ENCODE measurements around the gene CMSS1.
"Not testable (repeated sequence)": the region's sequence is repeated elsewhere in the genome, so short reads cannot be mapped to it uniquely, and the experiment has no call there.

Gene CMSS1

DNA sequence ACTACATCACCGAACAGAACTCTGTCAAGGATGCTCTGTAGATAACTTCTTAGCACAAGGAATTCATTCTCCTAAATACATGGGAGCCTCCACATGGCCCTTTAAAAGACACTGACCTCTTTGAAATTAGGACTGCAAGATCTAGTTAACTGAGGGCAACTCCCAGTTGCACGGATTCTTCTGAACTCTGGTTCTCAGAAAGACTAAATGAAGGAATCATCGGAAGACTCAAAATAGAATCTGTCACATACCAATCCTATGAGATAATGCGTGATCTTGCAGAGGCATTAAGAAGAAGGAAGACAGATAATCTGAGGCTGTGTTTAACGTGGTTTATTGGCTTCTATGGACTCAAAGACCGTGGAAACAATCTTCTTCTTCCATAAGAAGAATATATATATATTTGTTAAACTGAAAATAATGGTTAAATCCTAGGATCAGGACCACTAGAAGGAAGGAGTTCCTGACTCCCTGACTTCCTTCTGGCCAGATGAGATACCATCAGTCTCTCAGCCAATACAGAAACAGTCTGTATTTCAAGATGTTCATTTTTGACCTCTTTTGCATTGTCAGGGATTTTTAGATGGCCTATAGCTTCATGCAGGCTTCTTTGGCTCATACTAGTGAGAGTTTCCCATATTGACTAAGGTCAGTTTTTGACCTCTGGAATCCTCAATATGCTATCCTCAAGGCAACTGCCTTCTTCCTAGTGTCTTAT lies 409.2 kb downstream of the CMSS1 start:
- H3K79me1 ChIP-seq (ENCODE audit: low read length) = no peaks in the 10 kb centered on the region
- H3K4ac ChIP-seq (ENCODE audit: low read depth, low read length) = no peak overlapping the region
- no peaks in the 10 kb centered on the region for H3K27me3 ChIP-seq (ENCODE audit: insufficient read depth, low read length)
- H4K8ac ChIP-seq (ENCODE audit: low read depth, low read length) = no peak overlapping the region
- H3K18ac ChIP-seq (ENCODE audit: low read length) = no peak overlapping the region
- H3K4me3 ChIP-seq (ENCODE audit: low read depth, low read length) = no peak overlapping the region
- H3K9ac ChIP-seq (ENCODE audit: low read length) = no peak overlapping the region
- H3K36me3 ChIP-seq (ENCODE audit: control insufficient read depth in 1 of 2, insufficient read depth in 2 of 2, low read length in 2 of 2) = no peaks in the 10 kb centered on the region
- H3K14ac ChIP-seq (ENCODE audit: low read length) = no peak overlapping the region
- H2AK5ac ChIP-seq (ENCODE audit: low read length) = no peak overlapping the region
- no peak overlapping the region for H2AFZ ChIP-seq (ENCODE audit: insufficient read depth, low read length, poor library complexity)
- no peak overlapping the region for H3K27ac ChIP-seq (ENCODE audit: low read depth, low read length)
- DNase-seq = peak in 1 of 2 donors; percentile 26
- H2BK5ac ChIP-seq (ENCODE audit: low read depth, low read length, poor library complexity) = no peak overlapping the region
- no peak overlapping the region for H4K12ac ChIP-seq (ENCODE audit: low read depth, low read length)
- H3K9me3 ChIP-seq (ENCODE audit: insufficient read depth, low read depth, low read length) = no peaks in the 10 kb centered on the region
- H2BK12ac ChIP-seq (ENCODE audit: low read length) = no peak overlapping the region
- no peak overlapping the region for H3K4me2 ChIP-seq (ENCODE audit: low read length)
- no peak overlapping the region for H2BK120ac ChIP-seq (ENCODE audit: insufficient read depth, low read length, poor library complexity)
- H3K79me2 ChIP-seq (ENCODE audit: control insufficient read depth, insufficient read depth, low read length, poor library complexity) = no peaks in the 10 kb centered on the region
- H4K91ac ChIP-seq (ENCODE audit: low read depth, low read length) = no peak overlapping the region
- H3K23ac ChIP-seq (ENCODE audit: low read length) = no peak overlapping the region
- no CpG with 5 or more reads among the region's 6 CpGs for WGBS (ENCODE audit: extremely low coverage, insufficient coverage, insufficient read length)
- H3K4me1 ChIP-seq (ENCODE audit: control insufficient read depth in 1 of 2, insufficient read depth in 2 of 2, low read length in 2 of 2) = no peaks in the 10 kb centered on the region

DNA sequence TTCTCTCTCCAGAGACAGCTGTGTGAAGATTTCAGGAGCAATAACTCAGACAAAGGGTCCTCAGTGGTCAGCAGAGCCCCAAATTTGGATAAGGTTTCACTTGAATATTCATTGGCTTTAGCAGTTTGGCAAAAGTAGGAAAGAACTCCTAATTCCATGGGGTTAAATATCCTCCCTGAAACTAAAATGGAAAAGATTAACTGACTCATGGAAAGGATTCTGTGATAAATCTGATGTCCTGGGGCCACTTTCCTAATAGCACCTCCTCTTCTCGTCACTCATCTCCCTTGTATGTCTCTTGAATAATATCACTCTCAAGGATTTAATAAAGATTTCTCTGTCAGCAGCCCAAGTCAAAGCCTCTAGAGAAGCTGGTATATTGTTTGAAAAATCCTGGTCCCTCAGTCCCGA lies 409.9 kb downstream of the CMSS1 start:
- no peak overlapping the region for H2AFZ ChIP-seq (ENCODE audit: insufficient read depth, low read length, poor library complexity)
- no peak for DNase-seq
- H3K14ac ChIP-seq (ENCODE audit: low read length) = no peak overlapping the region
- H3K18ac ChIP-seq (ENCODE audit: low read length) = no peak overlapping the region
- H2BK5ac ChIP-seq (ENCODE audit: low read depth, low read length, poor library complexity) = no peak overlapping the region
- H3K4me2 ChIP-seq (ENCODE audit: low read length) = no peak overlapping the region
- H3K27ac ChIP-seq (ENCODE audit: low read depth, low read length) = no peak overlapping the region
- H3K79me2 ChIP-seq (ENCODE audit: control insufficient read depth, insufficient read depth, low read length, poor library complexity) = no peaks in the 10 kb centered on the region
- no peaks in the 10 kb centered on the region for H3K9me3 ChIP-seq (ENCODE audit: insufficient read depth, low read depth, low read length)
- no peak overlapping the region for H3K4ac ChIP-seq (ENCODE audit: low read depth, low read length)
- no peaks in the 10 kb centered on the region for H3K79me1 ChIP-seq (ENCODE audit: low read length)
- H2BK12ac ChIP-seq (ENCODE audit: low read length) = no peak overlapping the region
- H2AK5ac ChIP-seq (ENCODE audit: low read length) = no peak overlapping the region
- no peak overlapping the region for H3K23ac ChIP-seq (ENCODE audit: low read length)
- H4K8ac ChIP-seq (ENCODE audit: low read depth, low read length) = no peak overlapping the region
- no CpG with 5 or more reads among the region's 2 CpGs for WGBS (ENCODE audit: extremely low coverage, insufficient coverage, insufficient read length)
- H3K27me3 ChIP-seq (ENCODE audit: insufficient read depth, low read length) = no peaks in the 10 kb centered on the region
- H3K9ac ChIP-seq (ENCODE audit: low read length) = no peak overlapping the region
- H2BK120ac ChIP-seq (ENCODE audit: insufficient read depth, low read length, poor library complexity) = no peak overlapping the region
- H3K4me1 ChIP-seq (ENCODE audit: control insufficient read depth in 1 of 2, insufficient read depth in 2 of 2, low read length in 2 of 2) = no peaks in the 10 kb centered on the region
- H4K12ac ChIP-seq (ENCODE audit: low read depth, low read length) = no peak overlapping the region
- no peaks in the 10 kb centered on the region for H3K36me3 ChIP-seq (ENCODE audit: control insufficient read depth in 1 of 2, insufficient read depth in 2 of 2, low read length in 2 of 2)
- no peak overlapping the region for H3K4me3 ChIP-seq (ENCODE audit: low read depth, low read length)
- no peak overlapping the region for H4K91ac ChIP-seq (ENCODE audit: low read depth, low read length)

DNA sequence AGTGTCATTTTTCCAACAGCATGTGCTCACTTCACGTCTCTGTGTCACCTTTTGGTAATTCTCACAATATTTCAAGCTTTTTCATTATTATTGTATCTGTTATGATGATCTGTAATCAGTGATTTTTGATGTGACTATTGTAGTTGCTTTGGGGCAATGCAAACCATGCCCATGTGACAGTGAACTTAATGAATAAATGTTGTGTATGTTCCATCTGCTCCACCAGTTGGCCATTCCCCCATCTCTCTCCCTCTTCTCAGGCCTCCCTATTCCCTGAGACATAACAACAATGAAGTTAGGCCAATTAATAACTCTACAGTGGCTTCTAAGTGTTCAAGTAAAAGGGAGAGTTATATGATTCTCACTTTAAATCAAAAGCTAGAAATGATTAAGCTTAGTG lies 410.6 kb downstream of the CMSS1 start:
- no peak overlapping the region for H3K4me3 ChIP-seq (ENCODE audit: low read depth, low read length)
- H2BK5ac ChIP-seq (ENCODE audit: low read depth, low read length, poor library complexity) = no peak overlapping the region
- no peak overlapping the region for H3K14ac ChIP-seq (ENCODE audit: low read length)
- no peak overlapping the region for H3K27ac ChIP-seq (ENCODE audit: low read depth, low read length)
- H3K4me2 ChIP-seq (ENCODE audit: low read length) = no peak overlapping the region
- no peaks in the 10 kb centered on the region for H3K27me3 ChIP-seq (ENCODE audit: insufficient read depth, low read length)
- no peak overlapping the region for H3K9ac ChIP-seq (ENCODE audit: low read length)
- H3K4me1 ChIP-seq (ENCODE audit: control insufficient read depth in 1 of 2, insufficient read depth in 2 of 2, low read length in 2 of 2) = no peaks in the 10 kb centered on the region
- no peaks in the 10 kb centered on the region for H3K36me3 ChIP-seq (ENCODE audit: control insufficient read depth in 1 of 2, insufficient read depth in 2 of 2, low read length in 2 of 2)
- H2AFZ ChIP-seq (ENCODE audit: insufficient read depth, low read length, poor library complexity) = no peak overlapping the region
- no peak overlapping the region for H3K18ac ChIP-seq (ENCODE audit: low read length)
- no peaks in the 10 kb centered on the region for H3K79me2 ChIP-seq (ENCODE audit: control insufficient read depth, insufficient read depth, low read length, poor library complexity)
- H3K9me3 ChIP-seq (ENCODE audit: insufficient read depth, low read depth, low read length) = no peaks in the 10 kb centered on the region
- no peak for DNase-seq
- no peak overlapping the region for H2BK12ac ChIP-seq (ENCODE audit: low read length)
- H2BK120ac ChIP-seq (ENCODE audit: insufficient read depth, low read length, poor library complexity) = no peak overlapping the region
- no peaks in the 10 kb centered on the region for H3K79me1 ChIP-seq (ENCODE audit: low read length)
- no peak overlapping the region for H3K4ac ChIP-seq (ENCODE audit: low read depth, low read length)
- H4K12ac ChIP-seq (ENCODE audit: low read depth, low read length) = no peak overlapping the region
- H4K8ac ChIP-seq (ENCODE audit: low read depth, low read length) = no peak overlapping the region
- no CpG with 5 or more reads among the region's 1 CpG for WGBS (ENCODE audit: extremely low coverage, insufficient coverage, insufficient read length)
- H4K91ac ChIP-seq (ENCODE audit: low read depth, low read length) = no peak overlapping the region
- no peak overlapping the region for H2AK5ac ChIP-seq (ENCODE audit: low read length)
- H3K23ac ChIP-seq (ENCODE audit: low read length) = no peak overlapping the region

GRCh38 chr3:100229188-100229587 lies 411.5 kb downstream of the CMSS1 start:
- H3K9me3 ChIP-seq (ENCODE audit: insufficient read depth, low read depth, low read length); H2BK5ac ChIP-seq (ENCODE audit: low read depth, low read length, poor library complexity); H2BK120ac ChIP-seq (ENCODE audit: insufficient read depth, low read length, poor library complexity); H3K27ac ChIP-seq (ENCODE audit: low read depth, low read length); H2AK5ac ChIP-seq (ENCODE audit: low read length); H3K4me1 ChIP-seq (ENCODE audit: control insufficient read depth in 1 of 2, insufficient read depth in 2 of 2, low read length in 2 of 2); H3K23ac ChIP-seq (ENCODE audit: low read length); H2AFZ ChIP-seq (ENCODE audit: insufficient read depth, low read length, poor library complexity); H3K9ac ChIP-seq (ENCODE audit: low read length); H4K12ac ChIP-seq (ENCODE audit: low read depth, low read length); H3K18ac ChIP-seq (ENCODE audit: low read length); H4K8ac ChIP-seq (ENCODE audit: low read depth, low read length); H3K79me1 ChIP-seq (ENCODE audit: low read length); H3K27me3 ChIP-seq (ENCODE audit: insufficient read depth, low read length); H3K4me3 ChIP-seq (ENCODE audit: low read depth, low read length); H3K4me2 ChIP-seq (ENCODE audit: low read length); H3K14ac ChIP-seq (ENCODE audit: low read length); H2BK12ac ChIP-seq (ENCODE audit: low read length); H3K4ac ChIP-seq (ENCODE audit: low read depth, low read length); H3K79me2 ChIP-seq (ENCODE audit: control insufficient read depth, insufficient read depth, low read length, poor library complexity); H3K36me3 ChIP-seq (ENCODE audit: control insufficient read depth in 1 of 2, insufficient read depth in 2 of 2, low read length in 2 of 2); DNase-seq; H4K91ac ChIP-seq (ENCODE audit: low read depth, low read length): not testable (repeated sequence)
- WGBS (ENCODE audit: extremely low coverage, insufficient coverage, insufficient read length) = no CpG with 5 or more reads among the region's 3 CpGs
